MM.1S (cell line): Measurements from ENCODE around the gene ITM2B.

ENCODE experiments used
- EZH2 ChIP-seq: fragments of 300-600 bp; sonication (generic); optimal IDR thresholded peaks from 2 replicates; pipeline ENCODE3; 2017; ENCODE audit warnings: low read depth, mild to moderate bottlenecking, antibody characterized with exemption, low read length, mixed read lengths
- EZH2phosphoT487 ChIP-seq: fragments of 300-600 bp; sonication (generic); IDR thresholded peaks from 2 replicates; pipeline ENCODE4 v1.6.1; 2018; ENCODE audit warnings: antibody characterized with exemption, low read length
- TF ChIP-seq, protein P1 (sequence below): fragments of 300-600 bp; sonication (generic); IDR thresholded peaks from 2 replicates; pipeline ENCODE4 v1.5.1; 2016; ENCODE audit warnings: antibody characterized with exemption, low read length, mixed read lengths

DNA sequence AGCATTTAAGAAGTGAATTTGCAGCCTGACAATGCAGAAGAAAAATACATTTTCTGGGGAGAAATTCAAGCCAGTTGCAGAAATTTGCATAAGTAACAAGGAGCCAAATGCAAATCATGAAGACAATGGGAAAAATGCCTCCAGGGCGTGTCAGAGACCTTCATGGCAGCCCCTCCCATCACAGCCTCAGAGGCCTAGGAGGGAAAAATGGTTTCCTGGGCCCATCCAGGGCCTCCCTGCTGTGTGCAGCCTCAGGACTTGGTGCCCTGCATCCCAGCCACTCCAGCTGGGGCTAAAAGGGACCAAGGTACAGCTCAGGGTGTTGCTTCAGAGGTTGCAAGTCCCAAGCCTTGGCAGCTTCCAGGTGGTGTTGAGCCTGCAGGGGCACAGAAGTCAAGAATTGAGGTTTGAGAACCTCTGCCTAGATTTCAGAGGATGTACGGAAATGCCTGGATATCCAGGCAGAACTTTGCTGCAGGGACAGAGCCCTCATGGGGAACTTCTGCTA, 16.7 kb upstream of the ITM2B start:
- TF ChIP-seq, protein P1, sequence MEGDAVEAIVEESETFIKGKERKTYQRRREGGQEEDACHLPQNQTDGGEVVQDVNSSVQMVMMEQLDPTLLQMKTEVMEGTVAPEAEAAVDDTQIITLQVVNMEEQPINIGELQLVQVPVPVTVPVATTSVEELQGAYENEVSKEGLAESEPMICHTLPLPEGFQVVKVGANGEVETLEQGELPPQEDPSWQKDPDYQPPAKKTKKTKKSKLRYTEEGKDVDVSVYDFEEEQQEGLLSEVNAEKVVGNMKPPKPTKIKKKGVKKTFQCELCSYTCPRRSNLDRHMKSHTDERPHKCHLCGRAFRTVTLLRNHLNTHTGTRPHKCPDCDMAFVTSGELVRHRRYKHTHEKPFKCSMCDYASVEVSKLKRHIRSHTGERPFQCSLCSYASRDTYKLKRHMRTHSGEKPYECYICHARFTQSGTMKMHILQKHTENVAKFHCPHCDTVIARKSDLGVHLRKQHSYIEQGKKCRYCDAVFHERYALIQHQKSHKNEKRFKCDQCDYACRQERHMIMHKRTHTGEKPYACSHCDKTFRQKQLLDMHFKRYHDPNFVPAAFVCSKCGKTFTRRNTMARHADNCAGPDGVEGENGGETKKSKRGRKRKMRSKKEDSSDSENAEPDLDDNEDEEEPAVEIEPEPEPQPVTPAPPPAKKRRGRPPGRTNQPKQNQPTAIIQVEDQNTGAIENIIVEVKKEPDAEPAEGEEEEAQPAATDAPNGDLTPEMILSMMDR = no peak
- no peak for TF ChIP-seq EZH2
- TF ChIP-seq EZH2phosphoT487 = no peak
